Right ventricle myocardium inferior (tissue), 1 donor: Measurements from ENCODE around the gene DPY19L3. TPM values are rescaled to one million over a fixed set of nuclear protein-coding genes. Genes with fewer than 3 reads are reported as not detected.
"Not testable (repeated sequence)": the region's sequence is repeated elsewhere in the genome, so short reads cannot be mapped to it uniquely, and the experiment has no call there.

Experiments used
- ATAC-seq: fragments of 200-7000 bp; cut with Tn5 transposase; one replicate; pipeline ENCODE4 v1.9.1; 2020; ENCODE audit warnings: mild to moderate bottlenecking, moderate library complexity
- DNase-seq: peaks from one replicate; pipeline ENCODE4 v3.0.0; 2021; ENCODE audit errors: missing footprints
- intact Hi-C: fragments of 100-400 bp; cut with DNase I; formaldehyde crosslinking; loops from one replicate; pipeline ENCODE4 v1.11.0; 2022
- total RNA-seq: library from RNA; stranded (reverse); fragmentation: NEBNext Ultra II Directional; extraction: Animal tissue kit (Norgen Biotek cat#: 25700); gene quantifications from one replicate; pipeline ENCODE4 v1.2.1, GENCODE V29; 2021
- donor health status: DM: no; HTN: yes; CAD: no; lungs with severe emphysema.

DPY19L3 gene
- total RNA-seq, 1 donor from 2014 or later: 5.2 TPM

DNA sequence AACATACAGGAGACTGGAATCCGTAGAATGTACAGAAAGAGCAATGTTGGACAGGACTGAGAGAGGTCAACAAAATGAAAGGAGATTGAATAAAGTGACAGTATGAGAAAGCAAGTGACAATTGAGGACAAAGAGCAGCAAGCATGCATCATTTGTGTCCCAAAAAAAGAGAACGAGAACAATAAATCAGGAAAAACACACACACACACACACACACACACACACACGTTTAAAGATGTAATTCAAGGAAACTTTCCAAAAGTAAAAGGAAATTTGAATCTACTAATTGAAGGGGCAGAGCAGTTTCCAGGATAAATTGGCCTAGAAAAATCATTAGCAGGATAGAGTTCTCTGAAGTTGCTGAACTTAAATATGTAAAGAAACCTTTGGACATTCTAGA is 16.9 kb downstream of the DPY19L3 start:
- intact Hi-C loops: no loop called here
- no peak for DNase-seq
- ATAC-seq: no peak

- DNase-seq, ATAC-seq, intact Hi-C loops: not testable (repeated sequence)
Measured at GRCh38 chr19:32423944-32424343, 18.4 kb downstream of the DPY19L3 start.

DNA sequence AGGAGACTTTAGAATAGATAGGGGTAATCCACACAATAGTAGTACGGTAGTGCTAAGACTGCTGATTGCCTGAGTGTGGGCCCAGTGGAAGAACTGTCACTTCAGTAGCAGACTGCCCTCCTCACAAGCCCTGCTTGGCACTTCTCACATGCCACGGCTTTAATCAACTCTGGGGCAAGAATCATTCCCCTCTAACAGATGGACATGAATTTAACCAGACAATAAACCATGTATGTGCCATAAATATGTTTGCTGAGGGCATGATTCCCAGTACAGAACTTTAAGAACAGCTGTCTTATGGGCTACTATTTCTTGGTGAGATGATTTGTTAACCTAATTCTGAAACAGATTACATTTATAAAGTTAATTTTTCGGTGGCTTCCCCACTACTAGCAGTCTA is 22.0 kb downstream of the DPY19L3 start:
- no peak for DNase-seq
- intact Hi-C loops: no loop called here

GRCh38 chr19:32436692-32437091 is 31.1 kb downstream of the DPY19L3 start:
- ATAC-seq (no peak), DNase-seq (no peak)
- intact Hi-C loops: no loop called here

More for the DNA sequence above, 22.0 kb downstream of the DPY19L3 start:
- no peak for ATAC-seq

- DNase-seq (no peak), ATAC-seq (no peak)
- intact Hi-C loops: no loop called here
Measured at GRCh38 chr19:32437096-32437495, 31.5 kb downstream of the DPY19L3 start.

DNA sequence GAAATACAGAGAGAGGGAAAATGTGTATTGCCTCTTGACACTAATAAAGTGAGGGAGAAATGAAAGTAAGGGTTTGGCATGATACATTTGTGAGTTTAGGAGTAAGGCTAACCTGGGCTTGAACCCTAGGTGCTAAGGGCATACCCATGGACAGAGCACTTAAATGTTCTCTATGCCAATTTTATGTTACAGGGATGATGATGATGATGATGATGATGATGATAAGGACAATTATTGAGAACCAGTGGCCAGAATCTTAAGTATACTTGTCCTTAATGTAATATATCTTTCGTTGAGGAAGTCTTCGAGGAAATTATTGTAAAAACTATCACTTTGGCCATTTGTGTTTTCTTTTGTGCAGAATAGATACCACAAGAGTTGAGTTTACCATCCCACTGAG is 33.2 kb downstream of the DPY19L3 start:
- ATAC-seq (no peak), DNase-seq (no peak)
- intact Hi-C loops: no loop called here

GRCh38 chr19:32442650-32443049 is 37.1 kb downstream of the DPY19L3 start:
- intact Hi-C loops: no loop called here
- ATAC-seq: no peak
- no peak for DNase-seq

- ATAC-seq, DNase-seq, intact Hi-C loops: not testable (repeated sequence)
Measured at GRCh38 chr19:32447534-32447933, 42.0 kb downstream of the DPY19L3 start.

GRCh38 chr19:32448026-32448425 is 42.5 kb downstream of the DPY19L3 start:
- no peak for ATAC-seq
- no peak for DNase-seq
- intact Hi-C loops: no loop called here

- intact Hi-C loops: no loop called here
- ATAC-seq: no peak
- DNase-seq: no peak
Measured at GRCh38 chr19:32450217-32450616, 44.6 kb downstream of the DPY19L3 start.

DNA sequence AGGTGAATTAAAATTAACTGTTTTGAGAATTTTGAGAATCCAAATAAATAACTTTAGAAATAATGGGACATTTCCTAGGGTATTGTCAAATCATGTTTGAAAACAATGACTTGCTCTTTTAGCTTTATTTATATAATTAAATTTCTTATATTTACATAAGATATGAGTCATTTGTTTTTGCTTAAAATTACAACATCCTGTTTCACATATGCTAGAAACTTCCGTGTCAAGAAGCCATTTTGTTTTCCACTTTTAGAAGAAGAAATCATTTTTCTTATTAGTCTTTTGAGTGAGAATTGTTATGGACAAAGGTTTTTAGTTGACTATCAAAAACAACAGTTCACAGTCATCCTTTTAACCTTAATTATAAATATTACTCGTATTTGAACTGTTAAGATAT is 48.2 kb downstream of the DPY19L3 start:
- intact Hi-C loops: no loop called here
- DNase-seq: no peak

DNA sequence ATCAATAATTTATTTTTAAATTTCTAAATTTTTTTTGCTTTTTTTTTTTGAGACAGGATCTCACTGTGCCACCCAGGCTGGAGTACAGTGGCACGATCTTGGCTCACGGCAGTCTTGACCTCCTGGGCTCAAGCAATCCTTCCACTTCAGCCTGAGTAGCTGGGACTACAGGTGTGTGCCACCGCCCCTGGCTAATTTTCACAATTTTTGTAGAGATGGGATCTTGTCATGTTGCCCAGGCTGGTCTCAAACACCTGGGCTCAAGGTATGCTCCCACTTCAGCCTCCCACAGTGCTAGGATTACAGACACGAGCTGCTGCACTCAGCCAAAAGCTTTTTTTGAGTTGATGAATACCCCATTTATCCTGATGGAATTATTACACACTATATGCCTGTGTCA is 50.8 kb downstream of the DPY19L3 start:
- intact Hi-C loops: no loop called here
- no peak for ATAC-seq
- DNase-seq: no peak

More for the DNA sequence above, 48.2 kb downstream of the DPY19L3 start:
- ATAC-seq: no peak

- ATAC-seq (no peak), DNase-seq (no peak)
- intact Hi-C loops: no loop called here
Measured at GRCh38 chr19:32457571-32458158, 52.1 kb downstream of the DPY19L3 start.

DNA sequence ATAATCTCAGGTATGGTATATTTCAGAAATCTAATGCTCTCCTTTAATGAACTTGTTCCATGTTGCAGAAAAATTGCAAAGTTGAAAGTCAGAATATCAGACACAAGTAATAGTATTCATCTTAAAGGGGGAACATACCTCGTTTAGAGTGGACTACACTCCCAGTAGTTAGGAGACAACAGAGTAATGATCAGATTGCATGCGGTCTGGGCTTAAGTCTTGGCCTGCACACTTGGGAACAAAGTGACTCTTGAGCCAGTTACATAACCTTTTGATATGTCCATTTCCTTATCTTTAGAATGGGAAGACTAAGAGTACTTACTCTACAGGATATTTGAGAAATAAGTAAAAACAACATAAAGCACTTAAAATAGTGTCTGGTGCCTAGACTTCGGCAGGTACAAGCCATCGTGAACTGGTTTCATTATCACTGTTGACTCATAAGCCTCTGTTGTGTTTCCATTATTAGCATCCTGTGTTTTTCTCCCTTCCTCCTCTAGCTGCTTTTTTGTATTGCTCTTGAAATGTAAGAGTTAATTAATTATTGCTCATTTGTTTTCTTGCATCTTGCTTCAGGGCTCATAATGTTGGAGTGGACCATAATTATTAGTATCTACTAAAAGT is 53.0 kb downstream of the DPY19L3 start:
- DNase-seq: no peak
- intact Hi-C loops: no loop called here
- ATAC-seq: no peak

DNA sequence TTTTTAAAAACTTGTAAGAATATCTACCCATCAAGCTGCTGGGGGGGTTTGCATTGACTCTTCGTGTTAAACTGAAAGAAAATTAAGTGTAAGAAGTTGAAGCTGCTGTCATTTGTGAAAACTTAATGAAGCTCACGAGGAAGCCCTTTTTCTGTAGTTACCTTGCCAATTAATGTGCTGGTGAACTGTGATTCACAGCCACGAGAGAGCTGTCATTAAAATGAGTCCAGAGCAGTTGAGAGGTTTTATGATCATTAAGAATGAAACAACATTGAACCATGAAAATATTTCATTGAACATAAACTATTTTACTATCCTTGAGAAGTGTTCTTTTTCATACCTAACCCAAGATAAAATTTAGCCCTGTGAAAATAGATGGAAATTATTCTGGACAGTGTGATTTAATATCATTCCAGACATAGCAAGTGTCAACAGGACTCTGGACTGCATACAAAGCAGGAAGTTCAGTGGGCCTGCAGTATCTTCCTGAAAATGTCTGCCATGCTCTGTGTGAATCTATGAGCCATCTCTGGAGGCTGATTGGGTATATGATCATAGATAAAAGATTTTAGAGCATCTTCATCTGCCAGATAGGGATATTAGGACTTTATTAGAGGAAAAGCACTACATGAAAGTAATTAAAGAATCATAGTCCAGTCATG is 53.8 kb downstream of the DPY19L3 start:
- intact Hi-C loops: no loop called here

DNA sequence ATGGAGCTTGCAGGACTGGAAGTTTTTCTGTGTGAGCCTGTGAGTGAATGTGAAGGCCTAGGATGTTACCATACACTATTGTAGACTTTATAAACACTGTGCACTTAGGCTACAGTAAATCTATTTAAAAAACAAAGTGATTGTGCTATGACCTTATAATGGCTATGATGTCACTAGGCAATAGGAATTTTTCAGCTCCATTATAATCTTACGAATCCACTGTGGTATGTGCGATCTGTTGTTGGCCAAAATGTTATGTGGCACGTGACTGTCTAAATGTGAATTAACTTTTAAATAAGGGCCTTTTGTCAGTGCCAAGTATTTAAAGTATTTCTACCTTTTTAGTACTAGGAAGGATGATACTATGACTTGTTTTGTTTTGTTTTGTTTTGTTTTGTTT is 54.9 kb downstream of the DPY19L3 start:
- intact Hi-C loops: no loop called here
- no peak for DNase-seq
- no peak for ATAC-seq

More for the DNA sequence above, 53.8 kb downstream of the DPY19L3 start:
- ATAC-seq (no peak), DNase-seq (no peak)

DNA sequence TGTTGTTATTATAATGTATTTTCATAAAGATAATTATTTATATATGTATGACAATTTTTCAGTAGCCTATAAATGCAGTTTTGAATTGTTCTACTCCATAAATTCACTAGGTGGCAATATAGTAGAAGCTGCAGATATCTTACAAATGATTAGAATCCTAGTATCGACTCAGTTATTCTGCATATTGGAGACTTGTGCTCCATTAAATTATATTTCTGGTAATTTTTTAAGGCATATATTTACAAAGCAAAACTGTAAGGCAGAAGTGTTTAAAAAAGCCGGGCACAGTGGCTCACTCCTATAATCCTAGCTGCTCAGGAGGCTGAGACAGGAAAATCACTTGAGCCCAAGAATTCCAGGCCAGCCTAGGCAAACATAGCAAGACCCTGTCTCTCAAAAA is 58.7 kb downstream of the DPY19L3 start:
- intact Hi-C loops: no loop called here
- DNase-seq (no peak), ATAC-seq (no peak)

- intact Hi-C loops: no loop called here
- no peak for ATAC-seq
Measured at GRCh38 chr19:32465176-32465575, 59.6 kb downstream of the DPY19L3 start.

DNA sequence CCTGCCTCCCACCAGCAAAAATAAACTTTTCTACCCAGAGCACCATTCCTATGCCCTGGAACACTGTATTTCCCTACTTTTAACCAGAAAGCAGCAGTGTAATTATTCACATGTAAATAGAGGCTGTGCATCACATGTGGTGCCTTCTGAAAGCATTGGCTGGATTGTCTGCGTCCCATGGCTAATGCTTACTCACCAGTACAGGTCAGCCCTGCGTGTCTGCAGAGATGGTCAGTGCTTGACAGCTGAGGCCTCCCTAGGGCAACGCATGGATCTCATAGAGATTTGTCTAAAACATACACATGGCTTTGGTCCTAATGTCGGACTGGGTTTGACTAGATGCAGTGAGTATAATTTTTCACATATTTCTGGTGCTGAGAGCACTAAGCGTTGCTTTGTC is 64.2 kb downstream of the DPY19L3 start:
- ATAC-seq: no peak
- intact Hi-C loops: no loop called here
- no peak for DNase-seq

More at GRCh38 chr19:32465176-32465575, 59.6 kb downstream of the DPY19L3 start:
- DNase-seq: no peak

GRCh38 chr19:32471095-32471494 is 65.5 kb downstream of the DPY19L3 start:
- ATAC-seq (peak; percentile 23), DNase-seq (no peak)
- intact Hi-C loops: no loop called here
